ENCODE data around the gene SLC35E1. TPM values are rescaled to one million over a fixed set of nuclear protein-coding genes. Genes with fewer than 3 reads are reported as not detected.

The SLC35E1 gene
- total RNA-seq, 1 experiment from 2014 or later: 61.0 TPM

GRCh38 chr19:16608290-16608739 lies 36.1 kb upstream of the SLC35E1 start:
- peaks cover 95% of the 10 kb centered on the region for H4K20me1 ChIP-seq (ENCODE audit: insufficient read depth)
- intact Hi-C loops (cut with micrococcal nuclease; ENCODE audit: unreplicated experiment): no loop called here
- POLR2A ChIA-PET (ENCODE audit: unreplicated experiment): no interaction called here

DNA sequence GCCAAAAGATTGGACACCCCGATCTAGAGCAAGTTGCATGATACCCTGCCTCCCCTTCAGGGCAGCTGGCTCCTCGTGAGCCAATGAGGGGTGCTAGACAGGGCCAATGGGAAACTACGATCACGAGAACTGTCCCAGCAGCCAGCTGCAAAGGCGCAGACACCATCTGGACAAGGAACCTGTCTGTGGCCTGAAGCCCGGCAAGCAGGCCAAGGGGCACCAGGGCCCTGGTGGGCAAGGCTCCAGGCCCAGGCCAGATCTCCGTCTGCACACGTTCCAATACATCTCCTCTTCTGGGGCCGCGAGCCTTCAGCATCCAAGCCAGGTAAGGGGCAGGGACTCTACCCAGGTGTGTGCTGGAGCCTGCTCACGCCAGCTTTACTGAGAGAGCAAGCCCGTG lies 35.6 kb upstream of the SLC35E1 start:
- no peaks in the 10 kb centered on the region for H3K9me2 ChIP-seq (ENCODE audit: insufficient read depth)
- no TSS peak for BruUV-seq (replicated peaks)
- no peaks in the 10 kb centered on the region for H3K36me3 ChIP-seq (ENCODE audit: low read depth)
- no peaks in the 10 kb centered on the region for H3K9me3 ChIP-seq (ENCODE audit: insufficient read depth, low read depth)
- intact Hi-C loops (cut with micrococcal nuclease; ENCODE audit: unreplicated experiment): no loop called here
- H3K4me2 ChIP-seq: no peak overlapping the region
- H3K27ac ChIP-seq: no peak overlapping the region
- ChIA-PET CTCF (no interaction called here), POLR2A (ENCODE audit: unreplicated experiment) (no interaction called here)
- TF ChIP-seq, protein P1, sequence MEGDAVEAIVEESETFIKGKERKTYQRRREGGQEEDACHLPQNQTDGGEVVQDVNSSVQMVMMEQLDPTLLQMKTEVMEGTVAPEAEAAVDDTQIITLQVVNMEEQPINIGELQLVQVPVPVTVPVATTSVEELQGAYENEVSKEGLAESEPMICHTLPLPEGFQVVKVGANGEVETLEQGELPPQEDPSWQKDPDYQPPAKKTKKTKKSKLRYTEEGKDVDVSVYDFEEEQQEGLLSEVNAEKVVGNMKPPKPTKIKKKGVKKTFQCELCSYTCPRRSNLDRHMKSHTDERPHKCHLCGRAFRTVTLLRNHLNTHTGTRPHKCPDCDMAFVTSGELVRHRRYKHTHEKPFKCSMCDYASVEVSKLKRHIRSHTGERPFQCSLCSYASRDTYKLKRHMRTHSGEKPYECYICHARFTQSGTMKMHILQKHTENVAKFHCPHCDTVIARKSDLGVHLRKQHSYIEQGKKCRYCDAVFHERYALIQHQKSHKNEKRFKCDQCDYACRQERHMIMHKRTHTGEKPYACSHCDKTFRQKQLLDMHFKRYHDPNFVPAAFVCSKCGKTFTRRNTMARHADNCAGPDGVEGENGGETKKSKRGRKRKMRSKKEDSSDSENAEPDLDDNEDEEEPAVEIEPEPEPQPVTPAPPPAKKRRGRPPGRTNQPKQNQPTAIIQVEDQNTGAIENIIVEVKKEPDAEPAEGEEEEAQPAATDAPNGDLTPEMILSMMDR (conservative IDR thresholded peaks at IDR 0.05): no peak
- no peak for TF ChIP-seq EZH2 (IDR thresholded peaks at IDR 0.05; ENCODE audit: low read depth)
- peaks cover 96% of the 10 kb centered on the region for H3K79me2 ChIP-seq (ENCODE audit: low read depth)
- H4K20me1 ChIP-seq (ENCODE audit: insufficient read depth): peaks cover 94% of the 10 kb centered on the region
- H3K4me1 ChIP-seq (replicated peaks; ENCODE audit: insufficient read depth): no peaks in the 10 kb centered on the region
- no peaks in the 10 kb centered on the region for H3K27me3 ChIP-seq (ENCODE audit: insufficient read depth, low read depth)
- H2AFZ ChIP-seq: no peak overlapping the region
- peaks cover 20% of the 10 kb centered on the region for H3F3A ChIP-seq (ENCODE audit: insufficient read depth, low read depth)
- DNase-seq: no peak
- H3K4me3 ChIP-seq: no peak overlapping the region

More at GRCh38 chr19:16608290-16608739, 36.1 kb upstream of the SLC35E1 start:
- H3K9me3 ChIP-seq (ENCODE audit: insufficient read depth, low read depth): no peaks in the 10 kb centered on the region
- peaks cover 23% of the 10 kb centered on the region for H3F3A ChIP-seq (ENCODE audit: insufficient read depth, low read depth)
- no peaks in the 10 kb centered on the region for H3K27me3 ChIP-seq (ENCODE audit: insufficient read depth, low read depth)
- no peak overlapping the region for H3K27ac ChIP-seq
- no peaks in the 10 kb centered on the region for H3K36me3 ChIP-seq (ENCODE audit: low read depth)
- no peak overlapping the region for H2AFZ ChIP-seq
- no peak for DNase-seq
- H3K4me1 ChIP-seq (replicated peaks; ENCODE audit: insufficient read depth): no peaks in the 10 kb centered on the region
- H3K9me2 ChIP-seq (ENCODE audit: insufficient read depth): no peaks in the 10 kb centered on the region
- H3K4me3 ChIP-seq: no peak overlapping the region
- no TSS peak for BruUV-seq (replicated peaks)
- CTCF ChIA-PET: no interaction called here
- TF ChIP-seq, protein P1 (conservative IDR thresholded peaks at IDR 0.05): no peak
- no peak for TF ChIP-seq EZH2 (IDR thresholded peaks at IDR 0.05; ENCODE audit: low read depth)
- no peak overlapping the region for H3K4me2 ChIP-seq
- peaks cover 96% of the 10 kb centered on the region for H3K79me2 ChIP-seq (ENCODE audit: low read depth)

- POLR2A ChIA-PET (ENCODE audit: unreplicated experiment): no interaction called here
These were observed 33.4 kb upstream of the SLC35E1 start for GRCh38 chr19:16605553-16605994.

More at GRCh38 chr19:16605553-16605994, 33.4 kb upstream of the SLC35E1 start:
- Histone ChIP-seq H3K4me3 (no peak overlapping the region), H2AFZ (no peak overlapping the region), H3K4me1 (replicated peaks; ENCODE audit: insufficient read depth) (no peaks in the 10 kb centered on the region), H3K27me3 (ENCODE audit: insufficient read depth, low read depth) (no peaks in the 10 kb centered on the region), H3F3A (ENCODE audit: insufficient read depth, low read depth) (peaks cover 16% of the 10 kb centered on the region), H3K27ac (no peak overlapping the region), H3K4me2 (no peak overlapping the region), H3K9me2 (ENCODE audit: insufficient read depth) (no peaks in the 10 kb centered on the region), H3K36me3 (ENCODE audit: low read depth) (no peaks in the 10 kb centered on the region), H3K9me3 (ENCODE audit: insufficient read depth, low read depth) (no peaks in the 10 kb centered on the region), H4K20me1 (ENCODE audit: insufficient read depth) (peaks cover 94% of the 10 kb centered on the region), H3K79me2 (ENCODE audit: low read depth) (peaks cover 96% of the 10 kb centered on the region)
- TF ChIP-seq EZH2 (IDR thresholded peaks at IDR 0.05; ENCODE audit: low read depth): no peak
- TF ChIP-seq, protein P1 (conservative IDR thresholded peaks at IDR 0.05): no peak
- intact Hi-C loops (cut with micrococcal nuclease; ENCODE audit: unreplicated experiment): no loop called here
- no peak for DNase-seq
- BruUV-seq (replicated peaks): no TSS peak
- CTCF ChIA-PET: interaction anchor here (0.6 kb wide), 1 partner anchor 497 kb away, joined by 7 read pairs; no protein-coding TSS in a partner anchor
